BJ (cell line): ENCODE measurements around the gene FHL1. TPM values are rescaled to one million over a fixed set of nuclear protein-coding genes. Genes with fewer than 3 reads are reported as not detected.

Experiments used
- CTCF ChIA-PET: fragments of 350-600 bp; formaldehyde crosslinking; extraction: SDS; loops from one replicate; lab custom pipeline; 2021; ENCODE audit warnings: antibody characterized with exemption, inconsistent platforms; lab: Yijun Ruan, JAX
- POLR2A ChIA-PET: fragments of 300-600 bp; sonication (Branson Sonifier 250); formaldehyde crosslinking; extraction: SDS; loops from one replicate; lab custom pipeline; 2021; ENCODE audit warnings: antibody characterized with exemption; lab: Charles Lee
- DNase-seq: peaks from one replicate; pipeline ENCODE4 v3.0.0-alpha.2; 2011; ENCODE audit warnings: low read depth
- H3K27me3 ChIP-seq: 2 replicates; pipeline ENCODE4 v1.6.0; 2011; ENCODE audit warnings: low read length; ENCODE audit not compliant: control insufficient read depth, insufficient read depth
- H3K36me3 ChIP-seq: 2 replicates; pipeline ENCODE4 v1.5.1; 2011; ENCODE audit warnings: low read length; ENCODE audit not compliant: control insufficient read depth, insufficient read depth
- H3K4me3 ChIP-seq: 2 replicates; pipeline ENCODE4 v1.5.1; 2011; ENCODE audit warnings: low read depth, mild to moderate bottlenecking, control low read depth, low read length
- CTCF ChIP-seq: IDR thresholded peaks from 2 replicates; pipeline ENCODE4 v1.5.1; 2011; ENCODE audit warnings: low read depth, mild to moderate bottlenecking, control low read depth, inconsistent platforms, low read length, moderate library complexity; ENCODE audit not compliant: insufficient read depth
- polyA plus RNA-seq: library from polyadenylated mRNA; depleted of rRNA; stranded (reverse); fragments of >200 nt; gene quantifications from 2 replicates; pipeline ENCODE4 v1.2.3, GENCODE V29; 2011; rRNA removed
- small RNA-seq: library from RNA; depleted of rRNA; stranded (forward); fragments of <200 nt; gene quantifications from one replicate; pipeline ENCODE3, GENCODE V24; 2012; ENCODE audit warnings: low replicate concordance, low read depth; ENCODE audit not compliant: insufficient read length

FHL1 gene
- polyA plus RNA-seq, 1 experiment: 1,251 TPM

GRCh38 chrX:136256026-136256425, 108.7 kb downstream of the FHL1 start:
- Histone ChIP-seq H3K36me3 (no peaks in the 10 kb centered on the region), H3K4me3 (no peak overlapping the region), H3K27me3 (no peaks in the 10 kb centered on the region)
- DNase-seq: no peak
- TF ChIP-seq CTCF: no peak
- ChIA-PET CTCF (interaction anchor here (0.7 to 1.0 kb wide), 2 partner anchors 13 to 124 kb away, joined by 3 read pairs; no protein-coding TSS in a partner anchor), POLR2A (interaction anchor here (0.5 kb wide), 1 partner anchor 8 kb away, joined by 10 read pairs; no protein-coding TSS in a partner anchor)

GRCh38 chrX:136258951-136259350, 111.6 kb downstream of the FHL1 start:
- POLR2A ChIA-PET: no interaction called here
- Histone ChIP-seq H3K36me3 (no peaks in the 10 kb centered on the region), H3K4me3 (no peak overlapping the region), H3K27me3 (no peaks in the 10 kb centered on the region)
- CTCF ChIA-PET: interaction anchor here (1.2 to 1.3 kb wide), 2 partner anchors 9 to 231 kb away, joined by 3 to 4 read pairs; no protein-coding TSS in a partner anchor
- no peak for TF ChIP-seq CTCF
- no peak for DNase-seq

GRCh38 chrX:136259543-136259942, 112.2 kb downstream of the FHL1 start:
- H3K4me3 ChIP-seq: no peak overlapping the region
- TF ChIP-seq CTCF: no peak
- DNase-seq: no peak
- H3K36me3 ChIP-seq: no peaks in the 10 kb centered on the region
- no peaks in the 10 kb centered on the region for H3K27me3 ChIP-seq
- ChIA-PET POLR2A (no interaction called here), CTCF (interaction anchor here (0.6 to 1.3 kb wide), 3 partner anchors 9 to 231 kb away, joined by 3 to 4 read pairs (median 3); no protein-coding TSS in a partner anchor)

GRCh38 chrX:136260776-136261175, 113.4 kb downstream of the FHL1 start:
- TF ChIP-seq CTCF: no peak
- Histone ChIP-seq H3K36me3 (no peaks in the 10 kb centered on the region), H3K27me3 (no peaks in the 10 kb centered on the region), H3K4me3 (no peak overlapping the region)
- ChIA-PET POLR2A (interaction anchor here (0.6 kb wide), 1 partner anchor 128 kb away, joined by 19 read pairs; no protein-coding TSS in a partner anchor), CTCF (interaction anchor here (0.7 to 0.9 kb wide), 2 partner anchors 91 to 98 kb away, joined by 3 read pairs; no protein-coding TSS in a partner anchor)
- peak; percentile 32 for DNase-seq

Small RNA genes lying within 50 kb of the gene (small RNA-seq; reads per million reads assigned to genes)
- not detected for gene RF01210

Other genes starting within 250 kb of the FHL1 start
- 9.8 and 21.1 TPM in 2 replicates for gene MMGT1, start 173.5 kb upstream of the FHL1 start, polyA plus RNA-seq
- gene SLC9A6, start 162.1 kb upstream of the FHL1 start, polyA plus RNA-seq: 6.3 and 12.0 TPM in 2 replicates
- gene MAP7D3, start 103.9 kb downstream of the FHL1 start, polyA plus RNA-seq: 15.7 and 17.5 TPM in 2 replicates
- gene ADGRG4, start 153.4 kb downstream of the FHL1 start, polyA plus RNA-seq: 0.01 TPM in 2 replicates